NCI-H82 treated with DMSO at 0.1 percent for 48 hours (cell line): ENCODE results near the gene JARID2.

Experiments used
- DNase-seq: peaks from one replicate; lab custom pipeline; 2025; ENCODE audit not compliant: unreplicated experiment; lab: John Stamatoyannopoulos, UW

JARID2 gene

DNA sequence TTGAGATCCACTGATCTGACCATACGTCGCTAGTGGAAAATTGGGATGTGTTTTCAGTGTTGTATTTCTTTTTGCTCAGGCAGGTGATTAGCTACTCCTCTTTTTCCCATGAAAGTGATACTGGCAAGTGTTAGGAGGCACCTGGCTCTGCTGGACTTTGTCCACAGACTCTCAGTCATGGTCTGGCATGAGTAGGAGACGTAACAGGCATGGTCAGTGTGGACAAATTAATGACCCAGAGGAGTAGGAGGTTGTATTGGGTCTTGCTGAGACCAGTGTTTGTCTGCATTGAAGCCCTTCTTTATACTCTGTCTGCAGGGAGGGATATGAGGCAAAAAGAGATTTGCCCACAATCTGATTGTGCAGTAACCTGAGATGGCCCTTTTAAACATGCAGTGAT, 238.3 kb downstream of the JARID2 start:
- peak; percentile 8 for DNase-seq

DNA sequence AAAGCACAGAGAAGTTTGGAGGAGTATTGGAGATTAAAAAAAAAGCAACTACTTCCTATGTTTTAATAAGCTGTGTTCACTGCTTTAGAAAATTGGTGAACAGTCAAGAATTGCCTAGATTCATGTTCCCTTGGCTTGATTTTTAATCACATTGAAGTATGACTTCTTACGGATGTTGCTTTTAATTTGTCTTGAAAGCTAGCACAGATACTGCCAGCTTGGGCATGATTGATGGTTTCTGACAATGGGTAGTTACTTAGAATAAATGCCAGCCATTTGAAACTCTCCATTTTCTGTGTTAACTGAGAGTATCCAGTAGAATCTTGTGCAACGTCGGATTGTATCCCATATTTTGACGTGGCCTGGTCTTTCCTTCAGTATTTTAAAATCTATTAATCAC, 239.0 kb downstream of the JARID2 start:
- DNase-seq = peak; percentile 58

DNA sequence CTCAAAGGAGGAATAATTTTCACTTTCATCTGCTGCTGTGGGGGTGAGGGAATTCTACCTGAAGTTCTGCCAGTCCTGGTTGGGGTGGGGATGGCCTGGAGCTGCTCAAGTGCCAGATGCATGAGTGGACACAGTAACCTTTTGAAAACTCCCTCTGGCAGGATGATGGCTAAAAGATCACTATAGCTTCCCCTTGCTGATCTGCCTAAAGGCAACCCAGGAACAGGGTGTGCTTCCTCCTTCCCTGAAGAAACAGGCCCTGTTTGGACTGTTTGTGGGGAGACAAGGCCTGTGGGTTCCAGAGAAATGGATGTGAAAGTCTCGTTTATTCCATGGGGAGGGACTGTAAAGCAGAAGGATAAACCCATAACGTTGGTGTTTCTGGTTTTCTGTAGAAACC, 240.1 kb downstream of the JARID2 start:
- DNase-seq = no peak

DNA sequence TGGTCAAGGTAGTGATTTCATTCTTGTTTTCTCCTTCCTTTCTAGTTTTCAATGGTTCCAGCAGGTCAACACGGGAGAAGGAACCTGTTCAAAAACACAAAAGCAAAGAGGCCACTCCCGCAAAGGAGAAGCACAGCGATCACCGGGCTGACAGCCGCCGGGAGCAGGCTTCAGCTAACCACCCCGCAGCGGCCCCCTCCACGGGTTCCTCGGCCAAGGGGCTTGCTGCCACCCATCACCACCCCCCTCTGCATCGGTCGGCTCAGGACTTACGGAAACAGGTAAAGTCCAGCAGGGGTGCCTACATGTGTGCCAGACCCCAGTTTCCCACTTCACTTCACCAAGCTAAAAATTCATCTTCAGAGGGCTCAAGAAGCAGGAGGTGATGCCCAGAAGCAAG, 241.4 kb downstream of the JARID2 start:
- DNase-seq = no peak

DNA sequence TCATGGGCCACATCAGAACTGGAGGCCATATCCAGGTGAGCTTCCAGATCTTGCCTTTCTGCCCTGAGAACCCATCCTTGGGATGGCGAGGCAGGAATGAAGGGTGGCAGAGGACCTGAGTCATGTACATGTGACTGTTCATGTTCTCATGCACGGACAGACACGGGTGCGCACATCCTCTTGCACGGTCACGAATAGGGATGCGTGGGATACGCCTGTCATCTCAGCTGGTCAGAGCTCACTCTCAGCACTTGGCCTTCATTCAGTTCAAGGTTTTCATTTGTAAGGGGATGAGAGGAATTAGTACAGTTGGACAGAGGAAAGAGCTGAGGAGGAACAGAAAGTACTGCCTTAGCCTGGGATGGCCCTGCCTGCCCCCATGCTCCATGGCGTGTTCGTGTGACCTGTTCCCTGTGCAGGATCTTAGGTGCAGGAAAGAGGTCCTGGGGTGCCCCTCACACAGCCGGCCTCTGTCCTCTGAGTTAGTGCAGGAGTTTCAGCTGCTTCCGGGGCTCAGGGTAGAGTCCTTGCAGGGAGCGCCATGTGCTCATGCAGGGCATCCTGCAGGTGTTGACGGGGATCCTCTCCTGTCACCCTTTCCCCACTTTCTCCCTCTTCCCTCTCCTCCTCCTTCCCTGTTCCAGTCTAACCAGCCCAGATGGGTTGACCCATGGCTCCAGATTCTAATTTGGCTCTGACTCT, 243.5 kb downstream of the JARID2 start:
- no peak for DNase-seq

DNA sequence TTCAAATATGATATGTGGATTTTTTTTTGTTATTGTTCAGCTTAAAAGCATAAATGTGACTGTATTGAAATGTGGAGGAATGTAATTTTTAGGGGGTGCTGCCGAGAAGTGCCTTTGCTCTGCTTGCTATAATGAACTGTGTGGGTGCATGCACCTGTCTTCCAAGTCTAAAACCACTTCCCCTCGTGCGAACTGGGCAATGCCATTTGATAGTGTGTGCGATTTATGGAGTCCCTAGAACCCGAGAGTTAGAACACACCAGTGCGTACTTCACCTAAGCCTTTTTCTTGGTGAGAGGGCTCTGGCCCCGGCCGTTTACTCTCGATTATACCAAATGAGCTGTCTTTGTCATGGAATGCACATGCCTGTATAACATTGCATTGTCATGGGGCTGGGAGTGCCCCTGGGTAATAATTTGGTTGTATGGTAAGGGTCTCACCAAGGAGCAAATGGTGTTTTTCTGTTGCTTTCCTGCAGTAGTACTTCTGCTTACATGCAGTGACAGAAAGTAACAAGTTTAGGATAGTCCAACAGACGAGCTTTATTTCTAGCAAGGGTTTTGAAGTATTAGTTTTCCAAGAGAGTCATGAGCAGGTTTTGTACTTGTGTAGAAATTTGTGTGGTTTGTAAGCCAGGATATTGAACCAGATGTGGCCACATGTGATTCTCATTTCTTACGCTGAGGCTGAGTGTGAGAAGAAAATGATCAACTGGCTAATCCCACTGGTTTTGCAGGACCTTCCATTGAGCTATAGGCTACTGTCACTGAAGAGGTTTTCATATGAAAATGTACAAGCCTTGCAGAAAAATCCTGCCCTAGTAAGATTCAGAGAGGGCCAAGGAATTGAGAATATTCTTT, 244.6 kb downstream of the JARID2 start:
- DNase-seq = no peak

DNA sequence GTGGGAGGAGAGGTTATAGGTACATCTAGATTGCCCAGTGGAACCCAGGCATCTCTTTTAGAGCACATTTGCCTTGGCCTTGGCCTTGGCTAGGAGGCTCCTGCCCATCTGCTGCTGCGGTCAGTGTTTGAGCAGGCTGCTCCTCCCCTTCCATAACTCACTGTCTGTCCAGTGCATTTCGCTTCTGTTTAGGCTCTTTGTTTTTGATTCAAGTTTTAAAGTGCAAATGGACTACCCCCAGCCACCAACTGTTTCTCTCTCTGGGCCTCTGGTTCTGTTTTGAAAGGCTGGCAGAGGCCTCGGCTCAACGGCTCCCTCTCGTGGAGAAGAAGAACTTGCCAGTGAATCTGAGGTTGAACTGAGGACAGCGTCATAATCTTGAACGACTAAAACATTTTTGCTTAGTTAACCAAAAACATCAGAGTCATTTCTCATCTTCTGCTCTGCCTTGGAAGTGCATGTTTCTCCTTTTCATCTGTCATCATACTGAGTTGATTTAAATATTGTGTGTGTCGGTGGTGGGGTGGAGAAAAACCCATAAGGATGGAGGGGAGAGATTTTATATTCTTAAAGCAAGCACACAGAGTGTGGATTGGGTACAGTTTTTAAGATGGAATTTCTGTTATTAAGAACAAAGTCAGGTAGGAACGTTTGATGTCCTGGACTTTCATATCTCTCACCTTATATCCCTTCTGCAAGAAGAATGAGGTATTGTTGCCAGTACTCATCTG, 245.6 kb downstream of the JARID2 start:
- DNase-seq = no peak

DNA sequence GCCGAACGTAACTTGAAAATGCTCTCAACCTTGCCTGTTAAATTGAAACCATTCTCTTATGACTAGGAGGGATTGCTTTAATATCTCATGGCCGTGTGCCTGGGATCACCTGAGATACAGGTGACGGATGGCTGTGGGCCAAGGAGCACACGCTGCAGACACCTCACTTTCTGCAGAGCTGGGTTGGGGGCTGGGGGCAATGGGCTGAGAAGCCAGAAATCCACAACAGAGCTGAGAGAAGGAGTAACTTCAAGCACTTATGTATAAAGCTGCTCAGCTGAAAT, 246.1 kb downstream of the JARID2 start:
- DNase-seq = no peak

DNA sequence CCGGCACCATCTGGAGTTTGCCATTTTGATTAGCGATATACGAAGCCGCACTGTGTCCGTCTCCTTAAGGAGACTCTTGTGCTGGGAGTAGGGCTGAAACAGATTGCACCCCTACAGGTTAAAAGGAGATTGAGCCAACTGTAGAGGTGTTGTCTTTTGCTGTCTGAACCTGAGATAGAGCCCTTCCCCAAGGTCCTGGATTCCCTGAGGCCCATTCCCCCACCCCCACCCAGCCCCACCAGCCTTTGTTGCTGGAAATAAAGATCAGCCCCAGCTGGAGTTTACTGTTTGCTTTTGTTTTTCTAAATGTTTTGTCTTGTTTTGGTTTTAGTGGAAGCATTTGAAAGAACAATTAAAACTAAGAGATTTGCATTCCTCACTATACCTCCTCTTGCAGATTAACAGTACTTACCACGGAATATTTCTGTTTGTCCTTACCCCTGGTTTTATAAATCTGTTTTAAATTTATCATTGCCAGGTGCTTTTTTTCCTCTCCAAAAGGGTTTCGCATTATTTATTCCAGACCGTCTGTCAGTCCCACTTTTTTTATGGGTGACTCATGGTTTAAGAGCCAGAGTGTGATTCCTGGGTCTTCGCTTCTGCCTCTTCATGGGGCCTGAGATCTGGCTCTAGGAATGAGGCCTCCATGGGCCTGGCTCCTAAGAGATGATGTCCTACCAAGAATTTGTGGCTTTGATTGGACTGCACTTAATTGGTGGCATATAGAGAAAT, 247.7 kb downstream of the JARID2 start:
- no peak for DNase-seq

DNA sequence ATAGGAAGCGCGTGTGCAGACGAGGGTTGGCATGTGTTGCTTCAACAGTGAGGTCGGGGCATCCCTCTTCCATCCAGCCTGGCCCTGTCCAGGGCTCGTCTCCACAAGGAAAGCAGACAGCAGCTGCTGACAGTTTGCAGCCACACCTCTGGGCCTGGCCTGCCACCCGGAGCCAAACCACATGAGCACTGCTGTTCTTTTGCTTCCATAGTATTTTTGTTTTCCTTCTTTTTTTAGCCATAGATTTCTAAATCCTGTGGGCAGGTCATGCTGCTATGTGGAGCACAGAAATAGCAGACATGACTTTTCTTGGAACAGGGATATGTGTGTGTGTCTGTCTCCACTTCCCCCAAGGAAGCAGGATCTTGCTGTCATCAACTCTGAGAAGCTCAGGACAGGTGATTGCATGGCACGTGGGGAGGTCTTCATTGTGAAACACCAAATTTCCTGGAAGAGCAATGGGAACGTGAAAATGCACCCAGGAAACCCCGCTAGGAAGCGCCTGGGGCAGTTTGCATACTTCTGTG, 249.6 kb downstream of the JARID2 start:
- DNase-seq = no peak

DNA sequence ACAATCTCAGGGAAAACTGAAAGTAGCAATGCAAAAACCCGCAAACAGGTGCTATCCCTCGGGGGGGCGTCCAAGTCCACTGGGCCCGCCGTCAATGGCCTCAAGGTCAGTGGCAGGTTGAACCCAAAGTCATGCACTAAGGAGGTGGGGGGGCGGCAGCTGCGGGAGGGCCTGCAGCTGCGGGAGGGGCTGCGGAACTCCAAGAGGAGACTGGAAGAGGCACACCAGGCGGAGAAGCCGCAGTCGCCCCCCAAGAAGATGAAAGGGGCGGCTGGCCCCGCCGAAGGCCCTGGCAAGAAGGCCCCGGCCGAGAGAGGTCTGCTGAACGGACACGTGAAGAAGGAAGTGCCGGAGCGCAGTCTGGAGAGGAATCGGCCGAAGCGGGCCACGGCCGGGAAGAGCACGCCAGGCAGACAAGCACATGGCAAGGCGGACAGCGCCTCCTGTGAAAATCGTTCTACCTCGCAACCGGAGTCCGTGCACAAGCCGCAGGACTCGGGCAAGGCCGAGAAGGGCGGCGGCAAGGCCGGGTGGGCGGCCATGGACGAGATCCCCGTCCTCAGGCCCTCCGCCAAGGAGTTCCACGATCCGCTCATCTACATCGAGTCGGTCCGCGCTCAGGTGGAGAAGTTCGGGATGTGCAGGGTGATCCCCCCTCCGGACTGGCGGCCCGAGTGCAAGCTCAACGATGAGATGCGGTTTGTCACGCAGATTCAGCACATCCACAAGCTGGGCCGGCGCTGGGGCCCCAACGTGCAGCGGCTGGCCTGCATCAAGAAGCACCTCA, 250.7 kb downstream of the JARID2 start:
- no peak for DNase-seq

DNA sequence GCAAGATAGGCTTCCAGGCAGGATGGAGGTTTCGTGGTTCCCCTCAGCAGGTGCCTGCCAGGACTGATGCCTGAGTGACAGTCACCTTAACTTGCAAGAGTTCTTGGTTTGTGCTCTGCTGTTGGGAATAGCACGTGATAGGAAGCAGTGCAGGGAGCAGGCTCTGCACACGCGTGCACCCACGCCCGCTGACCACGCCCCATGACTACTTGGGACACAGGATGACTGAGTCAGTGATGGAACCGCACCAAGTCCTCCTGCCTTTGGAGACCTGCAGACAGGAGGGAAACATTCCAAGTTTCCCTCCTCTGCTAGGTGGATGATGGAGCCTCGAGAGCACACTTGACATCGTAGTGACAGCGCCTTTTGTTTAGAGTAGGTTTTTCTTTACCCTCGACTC, 252.8 kb downstream of the JARID2 start:
- no peak for DNase-seq

DNA sequence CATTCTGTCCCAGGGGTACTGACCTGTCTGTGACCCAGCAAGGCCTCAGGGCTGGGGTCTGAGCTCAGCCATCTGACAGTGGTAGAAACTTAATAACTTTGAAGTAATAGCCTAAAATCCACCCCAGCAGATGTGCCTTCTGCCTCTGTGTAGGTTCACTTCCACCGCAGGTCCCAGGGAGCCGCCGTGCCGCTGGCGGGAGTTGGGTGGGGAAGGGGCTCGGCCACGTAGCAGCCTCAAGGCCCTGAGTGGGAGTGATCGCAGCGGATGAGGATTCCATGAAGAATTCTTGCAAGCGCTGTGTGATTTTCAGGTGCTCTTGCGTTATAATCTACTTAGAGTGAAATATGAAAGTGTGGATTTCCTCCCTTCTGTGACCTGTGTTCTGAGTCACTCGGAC, 253.3 kb downstream of the JARID2 start:
- DNase-seq = no peak

DNA sequence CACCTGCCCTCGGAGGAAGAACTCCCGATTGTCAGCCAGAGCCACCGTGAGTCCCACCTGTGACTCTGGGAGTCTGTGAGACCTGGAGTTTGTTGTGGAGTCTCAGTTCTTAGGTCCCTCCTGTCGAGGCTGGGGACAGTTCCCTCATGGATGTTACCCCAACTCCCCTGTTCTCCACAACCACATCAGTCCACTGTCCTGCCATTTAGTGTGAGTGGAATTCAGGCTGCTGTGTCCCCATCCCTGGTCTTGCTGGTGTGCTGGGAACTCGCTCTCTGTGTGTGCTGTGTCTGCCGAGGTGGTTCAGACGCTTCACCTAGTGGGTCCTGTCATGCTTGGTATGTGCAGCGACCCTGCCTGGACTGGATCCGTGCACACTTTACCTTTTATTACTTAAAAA, 253.7 kb downstream of the JARID2 start:
- DNase-seq = no peak

DNA sequence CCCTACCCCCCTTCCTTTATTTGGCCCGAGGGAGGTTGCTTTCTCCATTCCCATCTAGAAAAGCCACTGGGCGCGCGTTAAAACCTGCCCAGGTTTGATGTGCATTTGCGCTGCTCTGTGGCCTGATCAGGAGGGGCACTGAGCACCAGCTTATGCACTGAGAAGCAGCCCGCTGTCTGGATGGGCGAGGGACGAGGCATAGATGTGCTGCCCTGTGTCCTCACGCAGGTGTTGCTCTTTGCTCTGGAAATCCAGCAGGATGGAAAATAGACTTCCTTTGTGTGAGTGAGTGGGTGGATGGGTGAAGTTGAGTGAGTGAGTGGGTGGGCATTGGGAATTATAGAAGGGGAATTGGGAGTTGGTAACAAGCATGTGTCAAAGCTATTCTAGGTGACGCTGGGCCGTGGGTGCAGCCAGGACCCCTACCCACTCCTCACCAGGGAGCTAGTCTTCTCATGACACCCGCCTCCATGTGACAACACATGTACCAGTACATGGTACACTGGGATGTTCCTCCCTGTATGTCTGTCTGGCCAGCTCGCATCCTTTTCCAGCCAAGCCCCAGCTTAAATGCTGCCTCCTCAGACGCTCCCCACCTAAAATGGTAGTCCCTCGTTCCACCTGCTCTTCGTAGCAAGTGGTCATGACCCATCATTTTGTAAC, 254.3 kb downstream of the JARID2 start:
- DNase-seq = no peak

DNA sequence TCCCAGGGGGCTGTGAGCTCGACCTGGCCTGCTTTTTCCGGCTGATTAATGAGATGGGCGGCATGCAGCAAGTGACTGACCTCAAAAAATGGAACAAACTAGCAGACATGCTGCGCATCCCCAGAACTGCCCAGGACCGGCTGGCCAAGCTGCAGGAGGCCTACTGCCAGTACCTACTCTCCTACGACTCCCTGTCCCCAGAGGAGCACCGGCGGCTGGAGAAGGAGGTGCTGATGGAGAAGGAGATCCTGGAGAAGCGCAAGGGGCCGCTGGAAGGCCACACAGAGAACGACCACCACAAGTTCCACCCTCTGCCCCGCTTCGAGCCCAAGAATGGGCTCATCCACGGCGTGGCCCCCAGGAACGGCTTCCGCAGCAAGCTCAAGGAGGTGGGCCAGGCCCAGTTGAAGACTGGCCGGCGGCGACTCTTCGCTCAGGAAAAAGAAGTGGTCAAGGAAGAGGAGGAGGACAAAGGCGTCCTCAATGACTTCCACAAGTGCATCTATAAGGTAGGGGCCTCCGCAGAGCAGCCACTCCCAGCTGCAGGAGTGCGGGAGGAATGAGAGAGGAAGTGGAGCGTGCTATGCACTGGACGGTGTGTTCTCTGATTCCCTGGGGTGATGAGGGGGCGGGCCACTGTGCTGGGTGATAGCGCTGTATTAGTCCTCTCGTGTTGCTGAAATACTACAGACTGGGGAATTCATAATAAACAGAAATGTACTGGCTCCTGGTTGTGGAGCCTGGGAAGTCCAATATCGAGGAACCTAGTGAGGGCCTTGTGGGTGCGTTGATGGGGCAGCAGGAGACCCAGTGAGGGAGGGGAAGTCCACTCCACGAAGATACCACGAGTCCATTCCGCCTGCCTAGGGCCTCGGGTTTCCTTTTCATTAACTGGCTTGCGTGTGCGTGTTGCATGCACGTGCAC, 255.3 kb downstream of the JARID2 start:
- no peak for DNase-seq

DNA sequence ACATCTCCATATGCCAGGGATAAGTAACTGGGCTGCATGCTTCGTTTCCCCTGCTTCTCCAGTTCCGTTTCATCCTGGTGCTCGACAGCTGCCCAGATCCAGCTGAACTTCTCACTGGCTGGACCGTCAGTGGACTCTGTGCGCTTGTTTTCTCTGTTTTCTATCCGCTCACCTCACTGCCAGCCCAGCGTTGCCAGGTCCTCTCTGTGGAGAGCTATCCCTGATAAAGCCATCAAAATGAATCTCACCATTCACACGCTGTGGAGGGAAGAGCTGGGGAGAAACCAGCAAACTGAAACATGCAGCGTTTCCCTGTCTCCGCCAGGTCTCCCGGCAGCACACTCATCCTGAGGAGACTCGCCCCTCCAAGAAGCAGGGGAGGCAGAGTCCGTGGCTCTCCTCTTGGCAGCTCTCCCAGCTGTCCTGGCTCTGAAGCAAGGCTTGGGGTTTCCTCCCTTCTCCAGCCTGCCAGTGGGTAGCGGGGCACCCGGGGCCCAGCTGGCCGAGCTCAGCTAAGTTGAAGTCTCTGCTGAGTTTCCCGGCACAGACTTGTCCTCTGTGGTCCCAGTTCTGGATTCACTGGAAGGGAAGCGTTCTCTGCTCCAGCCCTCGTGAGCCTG, 256.1 kb downstream of the JARID2 start:
- no peak for DNase-seq
